SK-N-SH (cell line): ENCODE results near the gene ZNF726.
"Not testable (repeated sequence)": the region's sequence is repeated elsewhere in the genome, so short reads cannot be mapped to it uniquely, and the experiment has no call there.

Experiments
- CTCF ChIP-seq: fragments of 200-600 bp; sonication (generic); IDR thresholded peaks from 2 replicates; pipeline ENCODE4 v1.6.1; 2017; ENCODE audit warnings: antibody characterized with exemption, mild to moderate bottlenecking, moderate library complexity
- EP300 ChIP-seq, 2 experiments: IDR thresholded peaks; 2 replicates each; pipeline versions ENCODE4 v1.4.0 to v1.6.1; 2012; ENCODE audit warnings: borderline replicate concordance in 1 of 2, low read depth in 1 of 2, low read length in 1 of 2
- FOXJ3 ChIP-seq: sonication (generic); formaldehyde crosslinking; IDR thresholded peaks from 2 replicates; pipeline ENCODE4 v1.5.1; 2020; ENCODE audit warnings: mild to moderate bottlenecking, missing genetic modification reagents
- USF2 ChIP-seq: fragments of 150-350 bp; IDR thresholded peaks from 2 replicates; pipeline ENCODE4 v1.6.1; 2017; ENCODE audit warnings: antibody characterized with exemption, low read length, low read depth, borderline replicate concordance

- not testable (repeated sequence) for TF ChIP-seq EP300 (IDR thresholded peaks at IDR 0.05; ENCODE audit: borderline replicate concordance in 1 of 2, low read depth in 1 of 2, low read length in 1 of 2); FOXJ3 (CRISPR knock-in tag); USF2; CTCF
Measured at GRCh38 chr19:23963881-23964280, 49.2 kb downstream of the ZNF726 start.
